Neuronal stem cell (in vitro differentiated cells): ENCODE measurements around the gene ABCC1.

Experiments used
- DNase-seq: peaks from one replicate; pipeline ENCODE4 v3.0.0-alpha.2; 2013; ENCODE audit warnings: low spot score
- H2AFZ ChIP-seq: one replicate; pipeline ENCODE4 v1.6.1; 2013; ENCODE audit warnings: mild to moderate bottlenecking, low read length, inconsistent platforms
- H2AK5ac ChIP-seq: 2 replicates; pipeline ENCODE4 v1.6.1; 2013; ENCODE audit warnings: low read depth, mild to moderate bottlenecking, inconsistent platforms, low read length, moderate library complexity, mixed read lengths
- H2BK120ac ChIP-seq: 2 replicates; pipeline ENCODE4 v1.6.1; 2013; ENCODE audit warnings: low read depth, mild to moderate bottlenecking, inconsistent platforms, low read length, moderate library complexity, mixed read lengths
- H2BK12ac ChIP-seq: one replicate; pipeline ENCODE4 v1.6.1; 2013; ENCODE audit warnings: low read length, inconsistent platforms
- H2BK15ac ChIP-seq: 2 replicates; pipeline ENCODE4 v1.6.1; 2013; ENCODE audit warnings: mild to moderate bottlenecking, low read length, inconsistent platforms, mixed read lengths
- H2BK5ac ChIP-seq: one replicate; pipeline ENCODE4 v1.6.1; 2013; ENCODE audit warnings: inconsistent platforms, mild to moderate bottlenecking, low read length, moderate library complexity
- H3K14ac ChIP-seq: one replicate; pipeline ENCODE4 v1.6.1; 2013; ENCODE audit warnings: low read length, inconsistent platforms
- H3K18ac ChIP-seq: 2 replicates; pipeline ENCODE4 v1.6.1; 2013; ENCODE audit warnings: low read length, inconsistent platforms
- H3K23ac ChIP-seq: 2 replicates; pipeline ENCODE4 v1.6.1; 2013; ENCODE audit warnings: low read depth, mild to moderate bottlenecking, mixed read lengths, low read length, inconsistent platforms; ENCODE audit not compliant: poor library complexity
- H3K27ac ChIP-seq: replicated peaks from 3 replicates; pipeline ENCODE4 v1.5.1; 2013; ENCODE audit warnings: low read length, inconsistent platforms
- H3K27me3 ChIP-seq, 3 experiments: 2 replicates each; pipeline ENCODE4 v1.6.1; 2013; ENCODE audit warnings: low read length in 3 of 3, mild to moderate bottlenecking in 2 of 3, inconsistent platforms in 1 of 3, low read depth in 1 of 3, mixed read lengths in 1 of 3, moderate library complexity in 1 of 3; ENCODE audit not compliant: control insufficient read depth in 3 of 3, insufficient read depth in 3 of 3
- H3K36me3 ChIP-seq, 2 donors: replicated peaks in 1 of 2; 2 replicates each; pipeline ENCODE4 v1.6.1; 2013; ENCODE audit warnings: low read length in 2 of 2; ENCODE audit not compliant: control insufficient read depth in 2 of 2, insufficient read depth in 2 of 2
- H3K4ac ChIP-seq: 2 replicates; pipeline ENCODE4 v1.6.1; 2013; ENCODE audit warnings: inconsistent platforms, mild to moderate bottlenecking, low read length, moderate library complexity
- H3K4me1 ChIP-seq, 2 donors: 1 replicate in 1 of 2; 2 replicates in 1 of 2; pipeline ENCODE4 v1.6.1; 2013; ENCODE audit warnings: low read length in 2 of 2, low read depth in 1 of 2; ENCODE audit not compliant: control insufficient read depth in 2 of 2, insufficient read depth in 1 of 2
- H3K4me2 ChIP-seq: one replicate; pipeline ENCODE4 v1.6.1; 2013; ENCODE audit warnings: mild to moderate bottlenecking, low read length, inconsistent platforms; ENCODE audit not compliant: insufficient read depth, poor library complexity, severe bottlenecking
- H3K4me3 ChIP-seq, 2 donors: 2 replicates each; pipeline ENCODE4 v1.5.1; 2013; ENCODE audit warnings: low read length in 2 of 2, mild to moderate bottlenecking in 2 of 2, inconsistent platforms in 1 of 2, moderate library complexity in 1 of 2
- H3K79me1 ChIP-seq: one replicate; pipeline ENCODE4 v1.6.1; 2013; ENCODE audit warnings: low read depth, mild to moderate bottlenecking, inconsistent platforms, low read length, moderate library complexity
- H3K9ac ChIP-seq: one replicate; pipeline ENCODE4 v1.6.1; 2013; ENCODE audit warnings: mild to moderate bottlenecking, low read depth, low read length, inconsistent platforms; ENCODE audit not compliant: poor library complexity
- H3K9me3 ChIP-seq, 2 donors: replicated peaks in 1 of 2; 2 replicates each; pipeline versions ENCODE3 to v1.6.1; 2013; ENCODE audit warnings: low read length in 2 of 2, mild to moderate bottlenecking in 2 of 2, inconsistent platforms in 1 of 2, low read depth in 1 of 2, mixed read lengths in 1 of 2, moderate library complexity in 1 of 2; ENCODE audit not compliant: control insufficient read depth in 2 of 2, insufficient read depth in 1 of 2
- H4K8ac ChIP-seq: one replicate; pipeline ENCODE4 v1.6.1; 2013; ENCODE audit warnings: low read depth, mild to moderate bottlenecking, inconsistent platforms, low read length, moderate library complexity
- H4K91ac ChIP-seq: one replicate; pipeline ENCODE4 v1.6.1; 2013; ENCODE audit warnings: low read length, low read depth, mild to moderate bottlenecking, inconsistent platforms; ENCODE audit not compliant: poor library complexity
- WGBS, 2 donors: extraction: QIAGEN DNeasy Blood & Tissue Kit; methylation state at CpG; one replicate each; pipeline ENCODE4 v1.1.7; 2013; ENCODE audit warnings: missing lambda C conversion rate in 2 of 2, mixed read lengths in 1 of 2; ENCODE audit not compliant: insufficient read length in 2 of 2, insufficient replicate concordance in 1 of 2; ENCODE audit errors: extremely low coverage in 2 of 2; 5-methylcytosine and 5-hydroxymethylcytosine counted together

ABCC1 gene

DNA sequence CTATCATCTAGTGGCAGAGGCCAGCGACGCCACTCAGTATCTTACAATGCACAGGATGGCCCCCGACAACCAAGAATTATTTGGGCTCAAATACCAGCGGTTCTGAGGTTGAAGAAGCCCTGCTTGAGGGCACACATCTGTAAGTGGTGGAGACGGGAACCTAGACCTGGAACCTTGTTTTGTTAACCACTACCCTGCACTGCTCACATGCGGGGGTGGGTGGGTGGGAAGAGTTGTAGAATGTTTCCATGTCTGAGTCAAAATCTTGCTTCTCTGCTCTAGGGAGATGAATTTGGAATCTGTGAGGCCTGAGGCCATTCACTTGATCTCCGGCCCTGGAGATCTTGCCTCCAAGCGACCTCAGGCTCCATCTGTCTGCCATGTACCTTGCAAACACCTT, 44.1 kb downstream of the ABCC1 start:
- WGBS, 2 donors = no CpG with 5 or more reads among the region's 8 CpGs
- peaks cover 8 to 15% of the 10 kb centered on the region in 2 donors for H3K4me1 ChIP-seq
- H3K27ac ChIP-seq = no peak overlapping the region

DNA sequence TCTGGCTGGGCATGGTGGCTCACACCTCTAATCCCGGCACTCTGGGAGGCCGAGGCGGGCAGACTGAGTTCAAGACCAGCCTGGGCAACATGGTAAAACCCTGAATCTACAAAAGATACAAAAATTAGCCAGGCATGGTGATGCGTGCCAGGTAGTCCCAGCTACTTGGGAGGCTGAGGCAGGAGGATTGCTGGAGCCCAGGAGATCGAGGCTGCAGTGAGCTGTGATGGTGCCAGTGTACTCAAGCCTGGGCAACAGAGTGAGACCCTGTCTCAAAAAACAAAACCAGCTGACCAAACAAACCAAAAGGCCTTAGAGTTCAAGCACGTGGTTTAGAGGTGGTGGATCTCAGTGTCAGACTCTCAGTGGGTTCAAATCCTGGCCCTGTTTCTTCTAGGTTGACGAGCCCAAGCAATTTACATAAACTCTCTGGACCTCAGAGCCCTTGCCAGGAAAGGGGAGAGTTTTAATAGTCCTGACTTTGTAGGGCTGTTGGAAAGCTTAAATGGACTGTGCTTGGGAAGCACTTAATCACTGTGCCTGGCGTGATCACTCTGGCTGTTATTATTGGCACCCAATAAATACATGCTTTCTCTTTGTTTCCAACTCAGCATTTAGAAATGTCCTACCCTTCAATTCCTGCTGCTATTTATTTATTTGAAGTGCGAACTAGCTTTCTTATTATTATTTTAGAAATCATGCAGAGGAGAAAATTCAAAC, 44.7 kb downstream of the ABCC1 start:
- peaks cover 12% of the 10 kb centered on the region for H3K79me1 ChIP-seq
- no peak overlapping the region for H2BK12ac ChIP-seq
- H3K4me1 ChIP-seq = peaks cover 7 to 12% of the 10 kb centered on the region in 2 donors
- no peak for DNase-seq
- no peak overlapping the region for H3K14ac ChIP-seq
- no peak overlapping the region for H4K8ac ChIP-seq
- H2AFZ ChIP-seq = no peak overlapping the region
- no peak overlapping the region for H3K4me3 ChIP-seq
- H3K23ac ChIP-seq = no peak overlapping the region
- peak overlapping the region; percentile 22 for H2AK5ac ChIP-seq
- no peak overlapping the region for H2BK120ac ChIP-seq
- H4K91ac ChIP-seq = no peak overlapping the region
- H3K9me3 ChIP-seq = peaks cover 0 to 1% of the 10 kb centered on the region in 2 donors
- H3K27ac ChIP-seq = no peak overlapping the region
- H3K27me3 ChIP-seq = peaks cover 0 to 2% (median 0%) of the 10 kb centered on the region in 3 experiments
- H3K9ac ChIP-seq = no peak overlapping the region
- H2BK5ac ChIP-seq = no peak overlapping the region
- WGBS, 2 donors = no CpG with 5 or more reads among the region's 9 CpGs
- peak overlapping the region; percentile 4 for H3K4me2 ChIP-seq
- no peak overlapping the region for H3K4ac ChIP-seq
- peaks cover 0 to 5% of the 10 kb centered on the region in 2 donors for H3K36me3 ChIP-seq
- no peak overlapping the region for H2BK15ac ChIP-seq
- no peak overlapping the region for H3K18ac ChIP-seq

More for the DNA sequence above, 44.1 kb downstream of the ABCC1 start:
- Histone ChIP-seq H4K8ac (no peak overlapping the region), H2AK5ac (no peak overlapping the region), H3K27me3 (peaks cover 0 to 2% (median 0%) of the 10 kb centered on the region in 3 experiments), H2BK120ac (no peak overlapping the region), H2BK5ac (no peak overlapping the region), H3K79me1 (peaks cover 12% of the 10 kb centered on the region), H3K23ac (no peak overlapping the region), H2AFZ (no peak overlapping the region), H3K9ac (no peak overlapping the region), H3K9me3 (peaks cover 0 to 1% of the 10 kb centered on the region in 2 donors), H4K91ac (no peak overlapping the region), H2BK12ac (no peak overlapping the region), H2BK15ac (no peak overlapping the region), H3K4me3 (no peak overlapping the region), H3K4ac (no peak overlapping the region), H3K4me2 (no peak overlapping the region), H3K14ac (no peak overlapping the region), H3K18ac (no peak overlapping the region), H3K36me3 (peaks cover 0 to 5% of the 10 kb centered on the region in 2 donors)
- DNase-seq = no peak

DNA sequence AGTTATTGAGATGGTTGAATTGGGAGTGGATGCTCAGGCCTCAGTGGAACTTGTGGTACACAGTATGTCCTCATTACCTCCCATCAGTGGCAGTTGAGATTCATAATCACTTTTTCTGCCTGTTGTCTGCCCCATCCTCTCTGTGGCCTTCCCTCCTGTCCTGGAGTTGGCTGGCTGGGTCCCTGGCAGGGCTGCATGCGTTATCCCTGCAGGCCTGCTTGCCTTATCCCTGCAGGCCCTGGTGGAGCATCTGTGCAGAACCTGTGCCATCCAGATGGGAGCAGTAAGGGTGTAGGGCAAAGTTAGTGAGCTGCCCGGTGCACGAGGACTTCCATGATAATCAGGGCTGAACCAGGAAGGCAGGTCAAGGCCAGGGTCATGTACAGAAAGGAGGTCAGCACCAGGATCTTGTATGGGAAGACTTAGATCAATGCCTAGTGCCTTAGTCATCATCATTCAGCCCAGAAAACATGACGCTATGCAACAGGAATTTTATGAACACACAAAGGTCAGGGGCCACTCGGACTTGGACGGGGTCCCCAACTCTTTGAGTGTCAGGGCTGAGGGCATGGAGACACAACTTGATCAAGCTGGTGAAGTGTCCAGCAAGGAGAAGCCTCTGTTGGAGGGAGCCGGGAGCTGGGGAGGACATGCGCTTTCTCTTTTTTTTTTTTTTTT, 47.2 kb downstream of the ABCC1 start:
- peaks cover 0 to 1% of the 10 kb centered on the region in 2 donors for H3K9me3 ChIP-seq

DNA sequence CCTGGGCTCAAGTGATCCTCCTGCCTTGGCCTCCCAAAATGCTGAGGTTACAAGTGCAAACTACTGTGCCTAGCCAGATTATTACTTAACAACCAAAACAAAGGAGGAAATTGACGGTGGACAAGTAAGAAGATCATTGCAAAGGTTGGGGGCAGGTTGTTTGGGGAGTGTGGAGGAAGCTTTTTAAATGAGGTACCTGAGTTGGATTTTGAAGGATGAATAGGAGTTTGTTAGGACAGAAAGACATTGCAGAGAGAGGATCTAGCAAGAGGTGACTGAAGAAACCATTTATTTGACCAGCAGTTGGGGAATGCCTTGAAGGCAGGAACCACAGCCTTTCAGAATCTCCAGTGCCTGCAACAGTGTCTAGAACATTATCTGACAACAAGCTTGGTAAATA, 51.3 kb downstream of the ABCC1 start:
- Histone ChIP-seq H2BK120ac (no peak overlapping the region), H2AK5ac (no peak overlapping the region), H3K14ac (no peak overlapping the region), H3K36me3 (peaks cover 0 to 5% of the 10 kb centered on the region in 2 donors), H2BK12ac (no peak overlapping the region), H3K23ac (no peak overlapping the region), H3K9me3 (peaks cover 0 to 1% of the 10 kb centered on the region in 2 donors), H3K9ac (no peak overlapping the region), H3K4me2 (no peak overlapping the region), H2BK15ac (no peak overlapping the region), H4K8ac (no peak overlapping the region), H2BK5ac (no peak overlapping the region), H3K79me1 (peaks cover 8% of the 10 kb centered on the region), H4K91ac (no peak overlapping the region), H3K18ac (no peak overlapping the region), H3K4me3 (no peak overlapping the region), H3K4me1 (peaks cover 0 to 5% of the 10 kb centered on the region in 2 donors), H3K27me3 (peaks cover 0 to 2% (median 0%) of the 10 kb centered on the region in 3 experiments), H3K4ac (no peak overlapping the region), H2AFZ (no peak overlapping the region), H3K27ac (no peak overlapping the region)
- WGBS, 2 donors = no CpG with 5 or more reads among the region's 1 CpG
- no peak for DNase-seq

More for the DNA sequence above, 47.2 kb downstream of the ABCC1 start:
- peak overlapping the region; percentile 44 for H3K23ac ChIP-seq
- no peak overlapping the region for H2AFZ ChIP-seq
- no peak overlapping the region for H3K4me3 ChIP-seq
- no peak overlapping the region for H4K91ac ChIP-seq
- H4K8ac ChIP-seq = no peak overlapping the region
- no peak overlapping the region for H2AK5ac ChIP-seq
- no peak overlapping the region for H2BK120ac ChIP-seq
- peaks cover 0 to 2% (median 0%) of the 10 kb centered on the region in 3 experiments for H3K27me3 ChIP-seq
- H3K4ac ChIP-seq = peak overlapping the region; percentile 23
- H2BK15ac ChIP-seq = no peak overlapping the region
- H3K14ac ChIP-seq = no peak overlapping the region
- H3K36me3 ChIP-seq = peaks cover 0 to 5% of the 10 kb centered on the region in 2 donors
- no peak overlapping the region for H2BK5ac ChIP-seq
- H3K9ac ChIP-seq = no peak overlapping the region
- no peak overlapping the region for H3K18ac ChIP-seq
- peaks cover 12% of the 10 kb centered on the region for H3K79me1 ChIP-seq
- H2BK12ac ChIP-seq = no peak overlapping the region
- no peak overlapping the region for H3K4me2 ChIP-seq
- no peak overlapping the region for H3K27ac ChIP-seq
- DNase-seq = no peak
- H3K4me1 ChIP-seq = peaks cover 0 to 5% of the 10 kb centered on the region in 2 donors
- no CpG with 5 or more reads among the region's 8 CpGs for WGBS, 2 donors
